T-helper 2 cell treated with Interferon-gamma antibody and Interleukin-4, amounts not matched to agents 100 ng/mL and 5 ng/mL, for 36 hours (primary cell): ENCODE results near the gene ZNF652. TPM values are rescaled to one million over a fixed set of nuclear protein-coding genes. Genes with fewer than 3 reads are reported as not detected.
"Not testable (repeated sequence)": the region's sequence is repeated elsewhere in the genome, so short reads cannot be mapped to it uniquely, and the experiment has no call there.

Source experiments
- intact Hi-C: fragments of 100-400 bp; cut with micrococcal nuclease; formaldehyde crosslinking; loops from one replicate; pipeline ENCODE4 v1.15.1; 2023
- total RNA-seq: library from RNA; stranded (reverse); gene quantifications from 2 replicates; pipeline ENCODE4 v1.2.3, GENCODE V29; 2022

ZNF652 gene
- total RNA-seq, 1 donor from 2014 or later = 22.0 TPM

DNA sequence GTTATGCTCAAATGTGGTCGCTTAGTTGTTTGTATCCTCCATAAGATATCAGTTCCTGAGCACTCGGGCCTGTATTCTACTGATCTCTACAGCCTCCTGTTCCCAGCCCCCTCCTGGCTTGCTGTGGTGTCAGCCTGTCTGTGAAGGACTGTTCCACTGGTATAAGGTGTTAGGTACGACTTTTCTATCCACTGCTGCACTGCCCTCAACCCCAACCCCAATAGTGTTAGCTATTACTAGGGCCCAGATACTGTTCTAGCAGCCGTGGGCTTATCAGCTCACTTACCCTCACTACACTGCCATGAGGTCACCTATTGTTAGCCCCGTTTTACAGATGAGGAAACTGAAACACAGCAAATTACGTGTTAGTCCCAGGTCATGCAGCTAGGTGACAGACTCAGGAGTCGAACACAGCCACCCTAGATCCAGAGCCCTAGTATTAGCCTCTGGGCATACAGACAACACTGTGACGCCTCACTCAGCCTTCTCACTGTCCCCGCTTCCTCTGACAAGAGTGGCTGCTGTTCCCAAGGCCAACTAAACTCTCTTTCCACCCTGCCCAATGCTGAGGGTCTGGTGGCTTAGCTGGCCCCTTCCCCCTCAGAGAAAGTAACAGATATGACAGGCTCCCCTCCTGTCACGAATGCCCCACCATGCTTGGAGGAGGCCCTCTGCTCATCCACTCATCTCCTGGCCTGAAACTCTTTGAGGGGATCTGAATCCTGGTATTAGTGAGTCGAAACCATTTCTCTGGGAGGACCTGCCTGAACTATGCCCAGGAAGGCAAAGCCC, 25.6 kb upstream of the ZNF652 start:
- intact Hi-C loops = no loop called here

DNA sequence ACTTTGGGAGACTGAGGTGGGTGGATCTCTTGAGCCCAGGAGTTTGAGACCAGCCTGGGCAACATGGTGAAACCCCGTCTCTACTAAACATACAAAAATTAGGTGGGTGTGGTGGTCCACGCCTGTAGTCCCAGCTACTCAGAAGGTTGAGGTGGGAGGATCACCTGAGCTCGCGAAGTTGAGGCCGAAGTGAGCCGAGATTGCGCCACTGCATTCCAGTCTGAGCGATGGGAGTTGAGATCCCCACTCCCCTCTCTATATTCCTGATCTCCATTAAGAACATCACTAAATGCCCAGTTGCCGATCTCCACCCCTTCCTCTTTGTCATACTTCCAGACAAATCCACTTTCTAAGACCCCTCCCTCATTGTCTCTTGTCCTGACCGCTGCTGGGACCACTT, 24.3 kb upstream of the ZNF652 start:
- intact Hi-C loops = no loop called here

DNA sequence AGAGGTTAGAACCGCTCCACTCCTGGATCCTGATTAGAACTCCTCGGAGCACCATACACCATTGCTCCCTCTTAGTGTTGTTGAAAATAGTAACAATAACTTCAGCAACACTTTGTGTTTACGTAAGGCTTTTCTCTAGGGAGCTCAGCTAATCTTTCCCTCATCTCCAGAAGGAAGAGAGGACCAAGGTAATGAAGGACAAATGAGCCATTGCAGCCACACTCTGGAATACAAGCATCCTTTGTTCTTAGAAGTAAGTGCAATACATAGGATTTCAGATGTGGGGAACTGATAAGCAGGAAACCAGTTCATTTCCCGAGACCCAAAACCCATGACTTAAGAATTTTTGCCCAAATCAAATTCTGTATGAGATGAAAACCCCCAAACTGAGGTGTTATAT, 22.9 kb upstream of the ZNF652 start:
- intact Hi-C loops = no loop called here

DNA sequence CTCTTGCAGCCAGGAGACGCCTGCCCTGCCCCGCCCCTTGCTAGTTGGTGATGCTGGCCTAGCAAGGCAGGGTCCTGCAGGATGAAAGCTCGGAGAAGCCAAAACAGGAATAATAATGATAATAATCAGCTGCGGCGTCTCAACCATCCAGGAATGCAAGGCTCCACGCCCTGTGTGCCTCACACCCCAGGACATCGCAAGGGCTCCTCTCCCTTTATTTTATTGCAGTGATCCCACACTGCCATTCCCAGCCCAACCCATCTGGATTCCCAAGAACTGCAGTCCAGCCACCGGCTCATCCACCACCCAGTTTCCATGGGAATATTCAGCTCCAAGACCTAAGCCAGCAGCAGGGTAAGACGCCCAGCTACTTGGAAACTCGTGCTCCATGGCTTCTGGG, 21.0 kb upstream of the ZNF652 start:
- intact Hi-C loops = no loop called here

DNA sequence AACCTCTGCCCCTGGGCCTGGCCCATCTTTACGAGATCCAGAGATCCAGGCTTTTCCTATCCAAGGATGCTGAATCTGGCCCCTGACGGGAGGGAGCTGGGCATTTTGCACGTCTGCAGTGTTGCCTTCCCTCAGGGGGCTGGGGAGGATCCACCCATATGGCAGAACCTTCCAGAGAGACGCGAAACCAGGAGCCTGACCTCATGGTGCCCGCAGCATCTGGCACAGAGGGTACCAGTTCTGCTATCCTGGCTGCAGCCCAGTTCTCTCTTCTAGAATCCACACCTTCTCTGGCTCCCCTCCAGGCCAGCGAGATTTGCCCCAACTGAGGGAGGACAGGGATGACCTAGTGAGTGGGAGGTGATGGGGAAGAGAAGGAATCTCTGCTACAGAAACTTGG, 20.5 kb upstream of the ZNF652 start:
- intact Hi-C loops = no loop called here

DNA sequence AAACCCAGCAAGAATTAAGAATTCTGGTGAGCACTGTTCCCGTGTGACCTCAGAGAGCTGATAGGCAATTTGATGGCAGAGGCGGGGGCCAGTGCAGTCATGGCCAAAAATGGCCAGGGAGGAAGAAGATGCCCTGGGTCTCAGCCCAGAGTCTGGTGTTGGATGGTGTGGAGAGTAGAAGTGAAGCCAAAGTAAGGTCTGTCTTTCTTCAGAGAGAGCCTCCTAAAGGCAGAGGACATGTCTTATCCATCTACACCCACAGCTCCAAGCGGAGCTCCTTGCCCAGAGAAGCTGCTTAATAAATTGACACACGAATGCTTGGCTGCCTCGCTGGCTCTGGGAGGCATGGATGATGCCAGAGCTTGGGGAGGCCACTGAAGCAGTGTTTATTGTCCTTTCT, 19.7 kb upstream of the ZNF652 start:
- intact Hi-C loops = no loop called here

DNA sequence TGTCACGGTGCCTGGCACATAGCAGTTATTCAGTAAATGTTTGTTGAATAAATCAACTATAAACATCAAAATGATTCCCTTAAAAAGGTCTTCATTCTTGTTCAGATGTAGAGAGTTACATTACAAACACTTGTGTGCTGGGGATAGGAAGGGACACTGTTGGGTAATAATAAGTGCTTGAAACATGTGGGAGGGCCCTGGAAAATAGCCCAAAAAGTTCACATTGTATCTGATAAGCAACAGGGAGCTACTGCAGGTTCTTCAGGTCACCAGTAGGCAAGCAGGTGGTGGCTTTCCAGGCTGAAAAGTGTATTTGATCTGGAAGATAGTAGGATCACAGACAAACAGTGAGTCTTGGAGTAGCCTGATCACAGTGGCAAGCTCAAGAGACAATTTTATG, 19.0 kb upstream of the ZNF652 start:
- intact Hi-C loops = no loop called here

DNA sequence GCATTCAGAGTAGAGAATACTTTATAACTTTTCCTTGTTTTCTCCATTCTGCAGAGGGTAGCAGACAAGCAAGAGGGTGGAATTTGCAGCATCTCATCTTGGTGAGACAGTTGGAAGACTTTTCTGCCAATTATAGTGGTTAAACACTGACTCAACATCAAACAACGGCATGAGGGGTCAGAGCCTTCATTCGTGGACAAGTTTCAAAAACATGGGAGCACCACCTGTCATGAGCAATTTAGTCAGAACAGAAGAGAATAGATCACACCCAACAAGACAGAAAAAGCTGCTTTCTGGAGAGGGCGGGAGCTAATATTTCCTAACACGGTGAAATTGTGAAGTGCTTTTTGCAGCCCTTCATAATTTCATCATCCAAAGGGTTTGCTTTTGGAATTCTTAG, 17.9 kb upstream of the ZNF652 start:
- intact Hi-C loops = no loop called here

DNA sequence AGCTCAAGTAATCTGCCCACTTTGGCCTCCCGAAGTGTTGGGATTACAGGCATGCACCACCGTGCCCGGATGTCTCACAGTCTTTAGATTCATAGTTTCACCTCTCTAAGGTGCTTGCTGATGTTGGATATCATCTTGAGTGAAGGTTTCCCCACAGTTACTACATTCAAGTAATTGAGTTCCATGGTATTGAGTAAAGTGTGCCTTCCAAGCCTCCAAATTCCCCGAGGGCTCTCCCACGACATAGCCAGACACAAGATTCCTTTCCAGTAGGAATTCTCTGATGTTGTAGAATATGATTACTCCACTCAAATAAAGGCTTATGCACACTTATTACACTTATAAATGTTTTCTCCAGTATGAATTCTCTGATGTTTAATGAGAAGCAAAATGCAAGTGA, 16.3 kb upstream of the ZNF652 start:
- intact Hi-C loops = no loop called here

DNA sequence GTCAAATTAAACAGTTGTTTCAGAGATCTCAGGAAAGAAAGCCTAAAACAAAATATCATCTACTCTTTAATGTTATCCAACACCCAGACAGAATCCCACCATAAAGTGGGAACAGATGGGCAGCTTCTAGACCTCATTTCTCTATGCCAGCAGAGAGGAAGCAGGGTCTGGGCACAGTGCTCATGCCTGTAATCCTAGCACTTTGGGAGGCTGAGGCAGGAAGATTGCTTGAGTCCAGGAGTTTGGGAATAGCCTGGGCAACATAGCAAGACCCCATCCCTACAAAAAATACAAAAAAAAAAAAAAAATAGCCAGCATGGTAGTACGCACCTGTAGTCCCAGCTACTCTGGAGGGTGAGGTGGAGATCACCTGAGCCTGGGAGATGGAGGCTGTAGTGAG, 13.5 kb upstream of the ZNF652 start:
- intact Hi-C loops = no loop called here

DNA sequence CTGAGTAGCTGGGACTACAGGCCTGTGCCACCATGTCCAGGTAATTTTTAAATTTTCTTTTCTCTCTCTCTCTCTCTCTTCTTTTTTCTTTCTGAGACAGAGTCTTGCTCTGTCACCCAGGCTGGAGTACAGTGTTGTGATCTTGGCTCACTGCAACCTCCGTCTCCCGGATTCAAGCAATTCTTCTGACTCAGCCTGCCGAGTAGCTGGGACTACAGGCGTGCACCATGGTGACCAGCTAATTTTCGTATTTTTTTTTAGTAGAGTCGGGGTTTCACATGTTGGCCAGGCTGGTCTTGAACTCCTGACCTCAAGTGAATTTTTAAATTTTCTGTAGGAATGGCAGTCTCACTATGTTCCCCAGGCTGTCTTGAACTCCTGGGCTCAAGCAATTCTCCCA, 11.1 kb upstream of the ZNF652 start:
- intact Hi-C loops = no loop called here

DNA sequence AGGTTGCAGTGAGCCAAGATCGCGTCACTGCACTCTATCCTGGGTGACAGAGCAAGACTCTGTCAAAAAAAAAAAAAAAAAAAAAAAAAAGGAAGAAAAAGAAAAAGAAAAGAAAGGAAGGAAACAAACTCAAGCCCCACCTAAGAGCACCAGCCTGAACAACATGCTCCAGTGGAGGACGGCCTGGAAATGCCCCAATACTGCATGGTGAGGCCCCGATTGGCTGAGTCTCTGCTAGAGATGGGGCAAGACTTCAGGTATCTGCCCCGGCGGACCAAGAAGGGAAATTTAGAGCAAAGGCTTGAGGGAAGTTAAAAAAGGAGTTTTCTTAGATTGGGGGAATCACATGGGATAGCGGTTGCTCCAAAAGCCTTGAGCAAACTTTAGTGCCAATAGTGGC, 10.4 kb upstream of the ZNF652 start:
- intact Hi-C loops = no loop called here

DNA sequence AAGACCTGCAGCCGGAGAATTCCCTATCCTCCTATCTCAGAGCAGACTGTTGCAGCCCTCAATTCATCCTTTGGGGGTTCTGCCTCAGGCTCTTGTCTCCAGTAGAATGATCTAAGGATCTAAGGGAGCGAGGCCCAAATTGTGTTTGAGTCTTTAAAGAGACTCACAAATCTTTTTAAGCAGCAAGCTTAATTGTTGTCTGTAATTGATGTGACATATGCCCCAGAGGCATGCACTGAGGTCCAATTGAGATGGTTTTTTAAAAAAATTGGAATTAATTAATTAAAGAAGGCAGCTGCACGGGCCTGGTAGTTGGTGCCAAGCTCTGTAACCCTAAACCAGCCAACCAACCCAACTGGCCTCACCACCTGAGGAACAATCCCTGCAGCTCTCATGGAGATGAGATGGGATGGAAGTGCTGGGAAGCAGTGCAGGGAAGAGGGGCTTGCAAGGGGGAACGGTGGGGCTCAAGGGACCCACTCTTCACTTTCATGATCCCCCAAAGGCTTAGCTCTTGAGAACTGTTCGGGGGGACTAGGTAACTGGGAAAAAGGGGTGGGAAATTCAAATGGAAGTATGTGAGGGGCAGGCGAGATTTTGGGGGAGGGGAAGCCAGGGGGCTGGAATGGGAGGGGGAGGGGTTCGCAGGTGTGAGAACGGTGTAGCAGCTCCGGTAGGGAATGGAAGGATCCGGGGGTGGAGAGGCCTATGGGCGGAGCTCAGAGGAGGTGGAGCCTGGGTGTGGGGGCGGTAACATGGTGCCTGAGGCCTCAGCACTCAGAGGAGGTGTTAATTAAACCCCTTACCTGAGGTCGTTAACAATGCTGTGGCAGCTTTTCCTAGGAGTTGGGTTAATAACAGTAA, 9.2 kb upstream of the ZNF652 start:
- intact Hi-C loops = no loop called here

DNA sequence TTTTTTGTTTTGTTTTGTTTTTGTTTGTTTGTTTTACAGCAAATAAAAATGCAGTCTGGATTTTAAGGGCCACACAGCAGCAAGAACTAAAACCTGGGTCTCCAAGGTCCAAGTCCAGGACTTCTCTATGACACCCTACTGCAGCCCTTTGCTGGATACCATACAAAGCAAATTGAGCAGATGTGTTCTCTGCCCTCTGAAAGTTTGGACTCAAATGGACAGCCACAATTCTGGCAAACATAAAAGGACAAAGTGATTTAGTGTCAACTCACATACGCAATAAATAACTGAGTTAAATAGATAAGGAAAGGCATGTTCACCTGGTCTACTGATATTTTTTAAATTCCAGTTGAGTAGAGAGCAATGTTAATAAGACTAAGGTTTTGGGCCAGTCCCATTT, 7.7 kb upstream of the ZNF652 start:
- intact Hi-C loops = no loop called here

DNA sequence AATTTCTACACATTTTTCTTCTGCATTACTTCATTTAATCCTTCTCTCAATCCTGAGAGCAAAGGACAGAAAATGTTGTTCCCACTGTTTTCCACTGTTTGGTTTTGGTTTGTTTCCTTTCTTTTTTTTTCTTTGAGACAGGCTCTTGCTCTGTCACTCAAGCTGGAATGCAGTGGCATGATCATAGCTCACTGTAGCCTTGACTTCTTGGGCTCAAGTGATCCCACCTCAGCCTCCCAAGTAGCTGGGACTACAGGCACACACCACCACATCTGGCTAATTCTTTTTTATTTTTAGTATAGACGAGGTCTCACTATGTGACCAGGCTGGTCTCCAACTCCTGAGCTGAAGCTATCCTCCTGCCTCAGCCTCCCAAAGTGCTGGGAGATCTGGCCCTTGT, 7.0 kb upstream of the ZNF652 start:
- intact Hi-C loops = no loop called here

DNA sequence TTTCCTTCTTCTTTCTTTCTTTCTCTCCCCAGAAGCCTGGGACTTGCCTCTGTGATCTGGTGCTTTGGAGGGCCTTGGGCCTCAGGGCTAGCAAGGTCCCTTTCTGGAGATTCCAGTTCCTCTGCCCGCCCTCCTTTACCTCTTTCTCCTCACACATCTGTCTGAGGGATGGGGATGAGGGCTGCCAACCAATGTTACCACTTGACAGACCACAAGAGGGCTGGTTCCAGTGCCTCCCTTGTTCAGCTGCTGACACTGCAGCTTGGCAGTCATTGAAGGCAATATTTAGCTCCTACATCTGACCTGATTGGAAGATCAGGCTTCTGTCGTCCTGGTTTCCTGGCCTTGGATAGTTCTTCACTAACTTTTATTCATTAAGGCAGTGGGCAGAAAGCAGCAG, 3.6 kb upstream of the ZNF652 start:
- intact Hi-C loops = no loop called here

DNA sequence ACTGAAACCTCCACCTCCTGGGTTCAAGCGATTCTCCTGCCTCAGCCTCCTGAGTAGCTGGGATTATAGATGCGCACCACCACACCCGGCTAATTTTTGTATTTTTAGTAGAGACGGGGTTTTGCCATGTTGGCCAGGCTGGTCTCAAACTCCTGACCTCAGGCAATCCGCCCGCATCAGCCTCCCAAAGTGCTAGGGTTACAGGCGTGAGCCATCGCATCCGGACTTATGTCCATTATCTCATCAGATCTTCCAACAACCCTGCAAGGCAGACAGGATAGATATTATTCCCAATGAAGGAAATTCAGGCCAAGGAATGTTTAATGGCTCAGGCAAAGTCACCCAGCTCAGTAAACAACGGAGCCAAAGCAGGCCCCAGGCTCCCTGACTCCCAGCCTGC, 3.1 kb upstream of the ZNF652 start:
- intact Hi-C loops = not testable (repeated sequence)

DNA sequence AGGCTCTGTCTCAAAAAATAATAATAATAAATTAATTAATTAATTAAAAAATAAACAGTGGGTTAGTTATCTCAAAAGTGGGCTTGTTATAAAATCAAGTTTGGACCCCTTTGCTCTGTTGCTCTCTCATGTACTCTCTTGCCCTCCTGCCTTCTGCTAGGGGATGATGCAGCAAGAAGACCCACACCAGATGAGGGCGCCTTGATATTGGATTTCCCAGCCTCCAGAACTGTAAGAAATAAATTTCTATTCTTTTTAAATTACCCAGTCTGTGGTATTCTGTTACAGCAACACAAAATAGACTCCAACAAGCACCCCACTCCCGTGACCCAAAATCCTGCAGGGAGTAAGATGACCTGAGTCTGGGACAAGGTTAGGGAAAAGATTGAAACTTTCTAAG, 2.1 kb upstream of the ZNF652 start:
- intact Hi-C loops = loop anchor here (5.0 kb wide), 1 partner anchor 33 kb away; no protein-coding TSS in a partner anchor

DNA sequence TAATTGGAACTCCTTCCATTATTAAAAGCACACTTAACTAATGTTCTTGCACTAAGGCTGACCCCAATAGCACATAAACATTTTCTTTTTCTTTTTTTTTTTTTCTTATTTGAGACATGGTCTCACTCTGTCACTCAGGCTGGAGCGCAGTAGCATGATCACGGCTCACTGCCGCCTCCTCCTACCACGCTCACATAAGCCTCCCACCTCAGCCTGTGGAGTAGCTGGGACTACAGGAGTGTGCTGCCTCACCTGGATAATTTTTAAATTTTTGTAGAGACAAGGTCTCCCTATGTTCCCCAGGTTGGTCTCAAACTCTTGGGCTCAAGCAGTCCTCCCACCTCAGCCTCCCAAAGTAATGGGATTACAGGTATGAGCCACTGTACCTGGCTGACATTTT, 1.2 kb upstream of the ZNF652 start:
- intact Hi-C loops = loop anchor here (5.0 kb wide), 1 partner anchor 34 kb away; no protein-coding TSS in a partner anchor

DNA sequence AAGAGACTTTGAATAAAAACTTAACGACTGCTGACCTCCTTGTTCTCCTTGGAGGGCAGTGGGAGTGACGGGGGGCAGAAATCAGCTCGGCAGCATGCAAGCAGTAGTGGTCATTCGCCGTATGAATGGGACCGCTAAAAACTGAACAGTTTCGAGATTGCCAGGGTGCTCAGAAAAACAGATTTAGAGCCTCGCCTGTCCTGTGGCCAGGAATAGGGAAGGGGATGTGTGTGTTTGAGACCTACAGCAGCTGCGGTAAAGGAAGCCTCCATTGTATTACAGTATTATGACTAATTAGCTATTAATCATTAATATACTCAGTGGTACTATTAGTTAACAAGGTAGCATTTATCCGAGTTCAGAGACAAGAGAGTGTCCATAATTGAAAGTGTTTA, 670 bp upstream of the ZNF652 start:
- intact Hi-C loops = loop anchor here (1.0 to 5.0 kb wide), 3 partner anchors 20 to 170 kb away; no protein-coding TSS in a partner anchor

DNA sequence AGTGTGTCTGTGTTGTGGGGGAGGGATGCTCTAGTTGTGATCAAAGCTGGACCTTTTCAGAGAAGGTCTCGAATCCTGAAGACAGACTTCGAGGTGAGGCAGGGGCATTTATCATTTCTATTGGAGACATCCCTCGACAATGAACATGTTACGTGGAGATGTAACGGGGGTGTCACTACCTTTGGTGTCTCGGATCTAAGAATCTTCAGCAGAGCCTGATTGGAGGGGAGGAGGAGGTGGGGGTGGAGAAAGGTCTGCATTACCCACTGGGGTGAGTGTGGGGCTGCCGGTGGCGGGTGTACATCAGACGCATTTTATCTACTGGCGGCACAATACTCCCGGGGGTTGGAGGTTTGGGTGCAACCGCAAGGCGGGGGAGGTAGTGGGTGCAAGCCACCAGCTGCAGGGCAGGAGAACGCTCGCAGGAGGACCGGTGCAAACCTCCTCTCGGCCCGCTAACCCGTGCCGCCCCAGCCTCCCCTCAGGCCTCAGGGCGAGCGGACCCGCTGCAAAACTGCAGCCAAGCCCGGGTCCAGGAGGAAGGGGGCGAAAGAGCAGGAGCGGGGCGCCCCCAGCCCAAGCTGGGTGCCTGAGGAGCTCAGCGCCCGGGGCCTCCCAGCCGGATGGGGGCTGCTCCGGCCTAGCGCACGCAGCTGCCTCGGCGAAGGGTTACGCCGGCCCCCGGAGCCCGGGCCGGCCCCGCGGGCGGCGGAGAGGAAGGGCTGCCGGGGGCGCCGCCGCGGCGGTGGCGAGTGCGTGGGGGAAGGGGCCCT, 735 bp downstream of the ZNF652 start:
- intact Hi-C loops = loop anchor here (5.0 kb wide), 1 partner anchor 36 kb away; no protein-coding TSS in a partner anchor

DNA sequence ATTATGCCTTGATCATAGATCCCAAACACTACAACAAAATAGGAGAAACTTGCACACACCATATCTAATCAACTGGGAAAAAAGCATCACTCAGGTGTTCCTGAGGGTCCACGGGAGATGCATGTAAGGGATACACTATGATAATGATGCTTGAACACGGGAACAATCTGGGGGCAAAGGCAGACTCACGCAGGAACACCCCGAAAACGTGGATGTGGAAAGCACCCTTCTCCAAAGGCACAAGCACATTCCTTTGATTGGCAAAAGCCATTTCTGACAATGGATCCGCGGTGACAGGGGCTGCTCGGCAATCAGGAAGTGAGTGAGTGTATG, 1.3 kb downstream of the ZNF652 start:
- intact Hi-C loops = loop anchor here (5.0 kb wide), 1 partner anchor 37 kb away; no protein-coding TSS in a partner anchor
